ENCODE data around the gene ADGRG6. TPM values are rescaled to one million over a fixed set of nuclear protein-coding genes. Genes with fewer than 3 reads are reported as not detected.

ADGRG6 gene
- total and polyA plus RNA-seq, 9 of the 15 experiments (the other 6 are each of a cell fraction or from before 2014, with no cell fraction given), result under 0.01 to 0.11 (median 0.05) TPM; not detected in 5

DNA sequence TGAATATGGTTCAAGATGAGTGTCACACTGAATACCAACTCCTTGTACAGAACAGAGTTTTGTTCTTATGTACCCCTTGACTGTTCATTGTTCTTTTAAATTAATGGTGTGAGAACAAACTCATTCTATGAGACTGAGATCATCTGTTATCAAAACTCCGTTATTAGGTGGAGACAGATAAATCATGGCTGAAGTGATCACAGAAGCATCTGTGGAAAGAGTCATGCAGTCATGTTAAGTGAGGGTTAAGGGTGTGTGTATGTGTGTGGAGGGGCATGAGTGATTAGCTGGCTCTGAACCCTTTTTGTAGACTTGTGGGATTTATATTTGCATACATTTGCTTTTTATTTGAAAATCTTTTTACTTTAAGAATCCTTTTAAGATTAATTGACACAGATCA lies 24.7 kb downstream of the ADGRG6 start:
- no peak for DNase-seq (ENCODE audit: extremely low read depth in 1 of 4, low spot score in 3 of 4)
- no peaks in the 10 kb centered on the region for H3K4me1 ChIP-seq (replicated peaks in 1 of 2; ENCODE audit: control insufficient read depth in 2 of 2, insufficient read depth in 2 of 2, low read length in 2 of 2)
- H2AFZ ChIP-seq (ENCODE audit: low read depth, low read length), result no peak overlapping the region
- ATAC-seq, result no peak
- no TSS peak for BruUV-seq (replicated peaks)
- no peak for FAIRE-seq
- 0% methylated on average over 1 of the region's 1 CpG for WGBS (ENCODE audit: insufficient coverage, low coverage, missing lambda C conversion rate)
- TF ChIP-seq, protein P1, sequence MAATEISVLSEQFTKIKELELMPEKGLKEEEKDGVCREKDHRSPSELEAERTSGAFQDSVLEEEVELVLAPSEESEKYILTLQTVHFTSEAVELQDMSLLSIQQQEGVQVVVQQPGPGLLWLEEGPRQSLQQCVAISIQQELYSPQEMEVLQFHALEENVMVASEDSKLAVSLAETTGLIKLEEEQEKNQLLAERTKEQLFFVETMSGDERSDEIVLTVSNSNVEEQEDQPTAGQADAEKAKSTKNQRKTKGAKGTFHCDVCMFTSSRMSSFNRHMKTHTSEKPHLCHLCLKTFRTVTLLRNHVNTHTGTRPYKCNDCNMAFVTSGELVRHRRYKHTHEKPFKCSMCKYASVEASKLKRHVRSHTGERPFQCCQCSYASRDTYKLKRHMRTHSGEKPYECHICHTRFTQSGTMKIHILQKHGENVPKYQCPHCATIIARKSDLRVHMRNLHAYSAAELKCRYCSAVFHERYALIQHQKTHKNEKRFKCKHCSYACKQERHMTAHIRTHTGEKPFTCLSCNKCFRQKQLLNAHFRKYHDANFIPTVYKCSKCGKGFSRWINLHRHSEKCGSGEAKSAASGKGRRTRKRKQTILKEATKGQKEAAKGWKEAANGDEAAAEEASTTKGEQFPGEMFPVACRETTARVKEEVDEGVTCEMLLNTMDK (IDR thresholded peaks at IDR 0.05; ENCODE audit: borderline replicate concordance, insufficient read depth, low read depth, low read length, poor library complexity, severe bottlenecking), result no peak
- TF ChIP-seq ZFPM2 (CRISPR knock-in tag; IDR thresholded peaks at IDR 0.05) (no peak), FUS (optimal IDR thresholded peaks at IDR 0.05; ENCODE audit: low read depth, low read length) (no peak), TAF7 (tag; IDR thresholded peaks at IDR 0.05) (no peak), ZBTB1 (CRISPR knock-in tag; IDR thresholded peaks at IDR 0.05; ENCODE audit: borderline replicate concordance, low read depth) (no peak), SETDB1 (IDR thresholded peaks at IDR 0.05; ENCODE audit: low read length) (no peak)
- TF ChIP-seq, protein P2, sequence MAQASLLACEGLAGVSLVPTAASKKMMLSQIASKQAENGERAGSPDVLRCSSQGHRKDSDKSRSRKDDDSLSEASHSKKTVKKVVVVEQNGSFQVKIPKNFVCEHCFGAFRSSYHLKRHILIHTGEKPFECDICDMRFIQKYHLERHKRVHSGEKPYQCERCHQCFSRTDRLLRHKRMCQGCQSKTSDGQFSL (CRISPR knock-in tag; IDR thresholded peaks at IDR 0.05), result no peak
- TF ChIP-seq, protein P2 (tag; IDR thresholded peaks at IDR 0.05), result no peak
- TF ChIP-seq, protein P3, sequence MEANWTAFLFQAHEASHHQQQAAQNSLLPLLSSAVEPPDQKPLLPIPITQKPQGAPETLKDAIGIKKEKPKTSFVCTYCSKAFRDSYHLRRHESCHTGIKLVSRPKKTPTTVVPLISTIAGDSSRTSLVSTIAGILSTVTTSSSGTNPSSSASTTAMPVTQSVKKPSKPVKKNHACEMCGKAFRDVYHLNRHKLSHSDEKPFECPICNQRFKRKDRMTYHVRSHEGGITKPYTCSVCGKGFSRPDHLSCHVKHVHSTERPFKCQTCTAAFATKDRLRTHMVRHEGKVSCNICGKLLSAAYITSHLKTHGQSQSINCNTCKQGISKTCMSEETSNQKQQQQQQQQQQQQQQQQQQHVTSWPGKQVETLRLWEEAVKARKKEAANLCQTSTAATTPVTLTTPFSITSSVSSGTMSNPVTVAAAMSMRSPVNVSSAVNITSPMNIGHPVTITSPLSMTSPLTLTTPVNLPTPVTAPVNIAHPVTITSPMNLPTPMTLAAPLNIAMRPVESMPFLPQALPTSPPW (CRISPR knock-in tag; IDR thresholded peaks at IDR 0.05), result no peak
- TF ChIP-seq, protein P4, sequence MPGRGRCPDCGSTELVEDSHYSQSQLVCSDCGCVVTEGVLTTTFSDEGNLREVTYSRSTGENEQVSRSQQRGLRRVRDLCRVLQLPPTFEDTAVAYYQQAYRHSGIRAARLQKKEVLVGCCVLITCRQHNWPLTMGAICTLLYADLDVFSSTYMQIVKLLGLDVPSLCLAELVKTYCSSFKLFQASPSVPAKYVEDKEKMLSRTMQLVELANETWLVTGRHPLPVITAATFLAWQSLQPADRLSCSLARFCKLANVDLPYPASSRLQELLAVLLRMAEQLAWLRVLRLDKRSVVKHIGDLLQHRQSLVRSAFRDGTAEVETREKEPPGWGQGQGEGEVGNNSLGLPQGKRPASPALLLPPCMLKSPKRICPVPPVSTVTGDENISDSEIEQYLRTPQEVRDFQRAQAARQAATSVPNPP (IDR thresholded peaks at IDR 0.05; ENCODE audit: borderline replicate concordance, insufficient read depth, insufficient read length), result no peak
- TF ChIP-seq, protein P5, sequence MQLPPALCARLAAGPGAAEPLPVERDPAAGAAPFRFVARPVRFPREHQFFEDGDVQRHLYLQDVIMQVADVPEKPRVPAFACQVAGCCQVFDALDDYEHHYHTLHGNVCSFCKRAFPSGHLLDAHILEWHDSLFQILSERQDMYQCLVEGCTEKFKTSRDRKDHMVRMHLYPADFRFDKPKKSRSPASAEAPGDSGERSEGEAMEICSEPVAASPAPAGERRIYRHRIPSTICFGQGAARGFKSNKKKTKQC (CRISPR knock-in tag; IDR thresholded peaks at IDR 0.05), result no peak
- no peaks in the 10 kb centered on the region for H3K27me3 ChIP-seq (ENCODE audit: control insufficient read depth in 2 of 2, insufficient read depth in 2 of 2, low read length in 2 of 2)
- H3K9ac ChIP-seq (ENCODE audit: insufficient read depth in 1 of 2, low read depth in 2 of 2, low read length in 2 of 2), result no peak overlapping the region
- H3K9me3 ChIP-seq (replicated peaks; ENCODE audit: control insufficient read depth, insufficient read depth, low read depth, low read length), result no peaks in the 10 kb centered on the region
- no peaks in the 10 kb centered on the region for H3K79me2 ChIP-seq (ENCODE audit: control insufficient read depth, insufficient read depth, low read length)
- no peak overlapping the region for H3K4me3 ChIP-seq
- H3K27ac ChIP-seq (ENCODE audit: extremely low read depth, low read depth, low read length), result no peak overlapping the region
- no peaks in the 10 kb centered on the region for H4K20me1 ChIP-seq (replicated peaks; ENCODE audit: control insufficient read depth, insufficient read depth, low read length)
- ChIA-PET CTCF (ENCODE audit: low intra/inter-chr PET ratio) (no interaction called here), POLR2A (no interaction called here)
- H3K36me3 ChIP-seq (ENCODE audit: control insufficient read depth, insufficient read depth, low read length), result no peaks in the 10 kb centered on the region
- intact Hi-C loops (cut with micrococcal nuclease) (no loop called here), in situ Hi-C loops (cut with MboI) (no loop called here)
- no peak overlapping the region for H3K4me2 ChIP-seq (ENCODE audit: insufficient read depth, low read length)
- no peaks in the 10 kb centered on the region for H3K9me1 ChIP-seq (ENCODE audit: control insufficient read depth, insufficient read depth, low read length)
